Activated naive CD4-positive, alpha-beta T cell treated with Interleukin-2 at 50 U/mL for 16 hours (primary cell): ENCODE measurements around the gene SH2B2.

Experiments
- DNase-seq: peaks from one replicate; pipeline ENCODE4 v3.0.0-alpha.2; 2020

Gene SH2B2

DNA sequence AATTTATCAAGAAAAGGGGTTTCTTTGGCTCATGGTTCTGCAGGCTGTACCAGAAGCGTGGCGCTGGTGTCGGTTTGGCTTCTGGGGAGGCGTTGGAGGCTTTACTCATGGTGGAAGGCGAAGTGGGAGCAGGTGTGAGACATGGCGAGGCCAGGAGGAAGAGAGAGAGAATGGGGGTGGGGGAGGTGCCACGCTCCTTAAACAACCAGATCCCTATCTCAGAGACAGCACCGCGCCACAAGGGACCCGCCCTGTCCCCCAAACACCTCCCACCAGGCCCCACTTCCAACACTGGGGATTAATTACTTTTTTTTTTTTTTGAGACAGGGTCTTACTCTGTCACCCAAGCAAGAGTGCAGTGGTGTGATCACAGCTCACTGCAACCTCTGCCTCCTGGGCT is 18.0 kb upstream of the SH2B2 start:
- DNase-seq: no peak

DNA sequence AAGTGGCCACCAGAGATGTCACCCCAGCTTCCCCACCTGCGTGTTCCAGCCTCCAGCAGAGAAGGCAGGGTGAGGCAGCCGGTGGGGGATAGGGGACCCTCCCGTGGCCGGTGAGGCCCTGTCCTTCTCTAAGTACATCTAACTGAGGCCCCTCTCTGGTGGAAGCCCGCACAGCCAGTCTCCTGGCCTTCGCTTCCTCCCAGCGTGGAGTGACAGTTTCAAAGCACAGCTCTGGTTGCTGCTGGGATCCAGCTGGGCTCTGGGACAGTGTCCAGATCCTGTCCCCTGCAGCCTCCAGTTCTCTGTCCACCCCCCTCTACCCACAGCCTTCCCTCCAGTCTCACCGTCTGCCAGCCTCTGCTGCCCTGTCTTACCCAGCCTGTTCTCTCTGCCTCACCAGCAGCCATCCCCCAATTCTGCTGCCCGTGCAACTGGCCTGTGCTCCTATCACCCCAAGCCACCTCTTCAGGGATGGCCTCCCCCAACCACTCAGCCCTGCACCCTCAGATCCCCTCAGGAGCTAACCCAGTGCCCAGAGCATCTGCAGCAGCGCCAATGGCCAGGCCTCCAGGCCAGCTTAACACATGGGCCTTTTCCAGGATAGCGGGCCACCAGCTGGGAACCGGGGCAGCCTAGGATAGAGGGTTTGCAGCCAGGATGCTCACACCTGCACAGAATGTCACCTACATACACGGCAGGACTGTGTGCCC is 16.3 kb upstream of the SH2B2 start:
- no peak for DNase-seq

DNA sequence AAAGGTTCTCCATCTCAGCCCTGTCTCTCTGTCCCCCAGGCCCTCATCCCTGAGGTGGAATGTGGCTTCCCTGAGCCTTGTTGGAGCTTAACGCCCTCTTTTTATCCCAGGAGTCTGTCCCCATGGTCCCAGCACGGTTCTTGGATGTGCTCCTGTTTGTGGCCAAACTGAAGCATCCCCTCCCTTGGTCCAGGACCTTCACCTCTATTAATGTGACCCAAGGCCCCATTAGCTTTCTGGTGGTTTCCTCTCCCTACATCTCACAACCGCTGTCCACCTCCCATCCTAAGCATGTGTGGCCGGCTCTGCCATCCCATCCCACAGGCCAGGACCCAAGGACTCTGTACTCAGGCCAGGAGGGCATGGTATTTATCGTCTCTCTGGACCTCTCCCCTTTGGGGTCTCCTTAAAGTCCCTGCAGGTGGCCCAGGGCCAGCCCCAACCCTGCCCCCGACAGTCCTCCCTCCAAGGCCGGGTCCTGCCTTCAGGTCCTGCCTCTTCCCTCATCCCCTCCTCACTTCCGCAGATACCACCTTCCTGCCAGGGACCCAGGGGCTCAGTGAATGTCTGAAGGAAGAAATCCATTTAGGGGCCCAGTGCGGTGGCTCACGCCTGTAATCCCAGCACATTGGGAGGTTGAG is 15.4 kb upstream of the SH2B2 start:
- no peak for DNase-seq

DNA sequence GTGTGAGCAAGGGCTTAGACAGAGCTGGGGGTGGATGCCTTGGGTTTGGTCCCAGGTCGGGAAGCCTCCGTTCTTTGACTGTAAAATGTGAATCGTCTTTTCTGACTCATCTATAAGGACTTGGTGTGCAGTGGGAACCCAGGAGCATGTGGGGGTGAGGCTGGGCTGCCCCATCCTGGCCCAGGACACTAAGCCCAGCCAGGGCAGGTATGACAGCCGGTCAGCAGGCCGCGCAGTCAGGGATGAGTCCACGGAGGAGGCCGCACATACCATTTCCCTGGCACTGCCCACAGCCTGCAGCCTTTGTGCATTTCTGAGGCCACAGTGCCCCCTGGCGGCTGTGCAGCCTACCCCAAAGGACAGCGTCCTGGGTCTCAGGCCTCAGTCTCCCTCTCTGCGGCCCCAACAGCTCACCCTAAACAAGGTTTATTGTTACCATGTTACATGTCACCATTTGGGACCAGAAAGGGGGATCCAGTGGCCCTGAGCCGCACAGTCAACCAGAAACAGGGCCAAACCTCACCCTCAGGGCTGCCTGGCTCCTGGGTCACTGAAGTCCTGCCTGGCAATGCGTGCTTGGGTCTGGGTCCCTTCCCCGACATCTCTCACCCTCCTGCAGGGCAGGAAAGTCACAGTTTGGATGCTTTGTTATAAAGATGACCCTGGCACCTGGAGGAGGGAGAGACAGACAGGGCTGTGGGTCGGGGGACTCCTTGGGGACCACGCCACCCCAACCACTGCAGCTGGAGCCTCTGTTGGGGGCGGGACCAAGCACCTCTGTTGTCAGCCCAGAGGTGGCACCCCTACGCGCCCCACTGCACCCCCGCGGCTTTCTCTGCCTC is 14.4 kb upstream of the SH2B2 start:
- DNase-seq: peak; percentile 78

DNA sequence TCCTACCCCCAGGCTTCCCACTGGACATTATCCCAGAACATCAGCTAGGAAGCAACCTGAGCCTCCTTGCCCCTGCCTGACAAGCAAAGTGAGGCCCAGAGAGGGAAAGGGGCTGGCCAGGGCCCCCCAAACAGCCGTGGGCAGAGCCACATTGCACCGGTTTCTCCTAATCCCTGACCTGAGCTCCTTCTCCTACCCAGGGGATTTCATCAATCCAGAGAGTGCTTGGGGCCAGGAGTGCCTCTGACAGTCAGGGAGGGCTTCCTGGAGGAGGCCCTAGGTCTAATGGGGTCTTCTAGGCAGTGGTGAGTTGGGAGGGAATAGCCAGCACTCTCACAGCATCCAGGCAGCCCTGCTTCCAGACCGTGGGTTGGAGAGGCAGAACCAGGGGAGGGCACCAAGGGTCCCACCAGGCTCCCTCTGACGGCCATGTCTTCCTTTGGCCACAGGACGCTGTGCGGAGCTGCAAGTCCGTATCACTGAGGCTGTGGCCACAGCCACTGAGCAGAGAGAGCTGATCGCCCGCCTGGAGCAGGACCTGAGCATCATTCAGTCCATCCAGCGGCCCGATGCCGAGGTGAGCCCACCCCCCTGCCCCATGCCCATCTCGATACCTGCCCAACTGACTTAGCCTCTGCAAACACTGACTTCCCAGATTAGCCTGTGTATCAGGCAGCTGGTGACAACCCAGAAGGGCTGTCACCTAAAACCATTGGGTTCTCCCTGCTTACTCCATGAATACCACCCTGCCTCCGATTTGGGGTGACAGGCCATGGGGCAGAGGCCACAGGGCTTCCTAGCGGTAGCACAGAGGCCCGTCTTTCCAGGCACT is 13.5 kb upstream of the SH2B2 start:
- no peak for DNase-seq

DNA sequence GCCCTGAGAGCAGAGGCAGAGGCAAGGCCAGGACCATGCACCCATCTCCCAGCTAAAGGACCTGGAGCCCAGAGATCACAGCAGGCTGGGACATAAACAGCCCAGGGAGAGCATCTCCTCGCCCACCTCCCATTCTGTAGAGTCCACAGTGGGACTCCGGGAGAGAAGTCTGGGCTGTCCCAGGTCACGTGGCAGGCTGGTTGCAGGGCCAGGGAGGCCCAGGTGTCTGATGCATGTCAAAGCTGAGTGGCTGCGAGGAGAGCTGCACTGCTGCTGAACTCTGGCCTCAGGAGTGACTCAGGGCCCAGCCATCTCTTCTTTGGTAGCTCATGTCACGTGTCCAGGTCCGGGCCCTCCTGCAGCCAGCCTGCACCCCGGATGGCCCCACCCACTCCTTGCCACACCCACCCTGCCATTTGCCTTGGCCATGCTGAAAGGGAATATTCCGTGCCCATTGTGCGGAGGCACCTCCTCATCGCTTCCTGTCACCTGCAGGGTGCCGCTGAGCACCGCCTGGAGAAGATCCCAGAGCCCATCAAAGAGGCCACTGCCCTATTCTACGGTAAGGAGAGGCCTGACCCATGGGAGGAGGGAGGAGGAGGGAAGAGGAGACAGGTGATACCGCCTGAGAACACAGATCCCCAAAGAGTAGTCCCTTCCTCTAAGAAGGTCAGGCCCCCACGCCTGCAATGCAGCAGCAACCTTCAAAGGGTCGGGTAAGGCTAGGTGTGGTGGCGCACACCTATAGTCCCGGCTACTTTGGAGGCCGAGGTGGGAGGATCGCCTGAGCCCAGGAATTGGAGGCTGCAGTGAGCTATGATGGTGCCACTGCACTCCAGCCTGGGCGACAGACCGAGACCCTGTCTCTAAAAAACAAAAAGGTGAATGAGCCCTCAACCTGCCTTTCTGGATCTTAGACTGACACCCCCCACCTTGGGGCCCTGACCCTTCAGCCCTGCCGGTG is 12.6 kb upstream of the SH2B2 start:
- DNase-seq: no peak

DNA sequence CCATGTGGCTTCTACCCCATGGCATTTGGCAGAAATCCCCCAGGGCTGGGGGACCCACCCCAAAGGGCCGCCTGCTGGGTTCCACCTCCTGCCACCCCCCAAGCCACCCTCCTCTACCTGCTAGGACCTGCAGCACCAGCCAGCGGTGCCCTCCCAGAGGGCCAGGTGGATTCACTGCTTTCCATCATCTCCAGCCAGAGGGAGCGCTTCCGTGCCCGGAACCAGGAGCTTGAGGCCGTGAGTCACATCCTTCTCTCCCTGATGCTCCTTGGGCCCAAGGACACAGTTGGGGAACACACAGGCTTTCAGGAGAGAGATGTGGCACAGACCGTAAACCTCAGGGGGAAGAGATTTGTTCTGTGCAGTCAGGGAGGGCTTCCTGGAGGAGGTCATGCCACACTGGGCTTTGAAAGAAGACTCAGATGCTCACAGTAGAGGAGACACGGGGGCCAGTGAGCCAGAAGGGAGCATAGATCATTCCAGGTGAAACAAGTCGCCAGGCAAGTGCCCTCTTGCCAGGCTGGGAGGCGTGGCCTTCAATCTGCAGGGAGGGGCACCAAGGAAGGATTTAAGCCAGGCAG is 11.5 kb upstream of the SH2B2 start:
- no peak for DNase-seq

DNA sequence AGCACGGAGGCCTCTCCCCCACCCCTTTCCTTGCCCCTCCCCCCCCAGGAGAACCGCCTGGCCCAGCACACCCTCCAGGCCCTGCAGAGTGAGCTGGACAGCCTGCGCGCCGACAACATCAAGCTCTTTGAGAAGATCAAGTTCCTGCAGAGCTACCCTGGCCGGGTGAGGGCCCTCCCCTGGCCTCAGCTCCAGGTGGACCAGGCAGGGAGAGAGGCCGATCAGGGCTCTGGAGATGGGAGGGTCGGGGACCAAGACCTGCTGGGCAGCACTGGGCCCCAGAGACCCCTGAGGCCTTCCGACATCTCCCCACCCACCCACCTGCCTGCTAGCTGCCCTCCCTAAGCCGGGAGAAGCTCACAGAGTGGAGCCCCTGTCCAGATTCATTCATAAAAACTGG is 8.8 kb upstream of the SH2B2 start:
- no peak for DNase-seq

DNA sequence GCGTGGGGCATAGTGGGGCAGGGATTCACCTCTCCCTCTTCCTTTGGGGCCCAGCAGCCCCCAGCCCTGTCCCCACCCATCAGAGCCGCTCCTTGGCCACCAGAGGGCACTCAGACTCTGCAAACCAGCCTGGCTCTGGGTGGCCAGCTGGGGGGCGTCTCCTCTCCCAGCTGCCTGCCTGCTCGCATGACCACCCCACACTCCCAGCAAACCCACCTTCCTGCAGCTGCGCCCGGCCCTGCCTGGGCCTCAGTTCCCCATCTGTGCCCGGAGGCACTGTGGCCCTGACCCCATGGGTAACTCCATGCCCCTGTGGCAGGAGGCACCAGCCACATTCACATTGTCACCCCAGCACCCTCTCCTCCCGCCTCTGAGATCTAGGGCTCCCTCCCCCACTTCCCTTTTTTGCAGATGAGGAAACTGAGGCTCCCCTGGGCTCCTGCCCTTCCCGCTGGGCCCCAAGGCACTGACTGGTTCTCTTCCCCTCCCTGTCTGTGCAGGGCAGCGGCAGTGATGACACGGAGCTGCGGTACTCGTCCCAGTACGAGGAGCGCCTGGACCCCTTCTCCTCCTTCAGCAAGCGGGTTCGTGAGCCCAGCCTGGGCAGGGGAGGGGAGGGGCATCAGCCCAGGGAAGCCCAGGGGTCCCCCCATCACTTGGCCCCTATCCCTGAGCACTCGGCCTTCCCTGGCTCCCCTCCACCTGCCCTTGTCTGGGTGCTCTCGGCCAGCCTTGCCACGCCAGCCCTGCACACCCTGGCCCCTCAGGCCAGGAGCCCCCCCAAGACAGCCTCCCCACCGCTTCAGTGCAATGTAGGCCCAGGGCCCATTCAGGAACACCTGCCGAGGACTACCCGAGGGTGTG is 6.9 kb upstream of the SH2B2 start:
- peak; percentile 58 for DNase-seq

DNA sequence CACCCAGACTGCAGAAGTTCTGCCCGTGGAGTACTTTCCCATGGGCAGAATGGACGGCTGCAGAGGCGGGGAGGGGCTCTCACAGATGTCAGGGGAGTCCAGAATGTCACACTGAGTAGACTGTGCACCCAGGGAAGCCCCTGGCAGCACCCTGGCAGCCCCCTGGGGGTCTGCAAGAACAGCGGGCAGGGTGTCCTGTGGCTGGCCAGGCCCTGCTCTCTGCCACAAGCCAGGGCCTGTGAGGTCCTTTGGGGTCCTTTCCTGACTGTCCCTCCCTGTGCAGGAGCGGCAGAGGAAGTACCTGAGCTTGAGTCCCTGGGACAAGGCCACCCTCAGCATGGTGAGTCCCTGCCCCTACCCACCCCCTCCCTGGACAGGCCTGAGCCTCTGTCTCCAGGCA is 6.1 kb upstream of the SH2B2 start:
- no peak for DNase-seq

DNA sequence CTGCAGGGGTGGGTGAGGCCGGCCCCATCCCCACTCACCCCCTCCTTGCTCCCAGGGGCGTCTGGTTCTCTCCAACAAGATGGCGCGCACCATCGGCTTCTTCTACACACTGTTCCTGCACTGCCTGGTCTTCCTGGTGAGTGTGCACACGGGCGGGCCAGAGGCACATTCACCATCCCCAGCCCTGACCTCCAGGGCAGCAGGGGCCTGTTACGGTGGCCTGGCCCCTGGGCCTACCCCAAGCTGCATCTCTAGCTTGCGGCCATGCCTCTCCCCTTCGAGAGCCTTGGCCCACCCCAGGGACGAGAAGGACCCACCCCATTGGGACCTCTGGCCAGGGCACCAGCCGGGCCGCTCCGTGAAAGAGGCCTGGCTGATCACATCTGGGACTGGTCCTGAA is 4.9 kb upstream of the SH2B2 start:
- no peak for DNase-seq

DNA sequence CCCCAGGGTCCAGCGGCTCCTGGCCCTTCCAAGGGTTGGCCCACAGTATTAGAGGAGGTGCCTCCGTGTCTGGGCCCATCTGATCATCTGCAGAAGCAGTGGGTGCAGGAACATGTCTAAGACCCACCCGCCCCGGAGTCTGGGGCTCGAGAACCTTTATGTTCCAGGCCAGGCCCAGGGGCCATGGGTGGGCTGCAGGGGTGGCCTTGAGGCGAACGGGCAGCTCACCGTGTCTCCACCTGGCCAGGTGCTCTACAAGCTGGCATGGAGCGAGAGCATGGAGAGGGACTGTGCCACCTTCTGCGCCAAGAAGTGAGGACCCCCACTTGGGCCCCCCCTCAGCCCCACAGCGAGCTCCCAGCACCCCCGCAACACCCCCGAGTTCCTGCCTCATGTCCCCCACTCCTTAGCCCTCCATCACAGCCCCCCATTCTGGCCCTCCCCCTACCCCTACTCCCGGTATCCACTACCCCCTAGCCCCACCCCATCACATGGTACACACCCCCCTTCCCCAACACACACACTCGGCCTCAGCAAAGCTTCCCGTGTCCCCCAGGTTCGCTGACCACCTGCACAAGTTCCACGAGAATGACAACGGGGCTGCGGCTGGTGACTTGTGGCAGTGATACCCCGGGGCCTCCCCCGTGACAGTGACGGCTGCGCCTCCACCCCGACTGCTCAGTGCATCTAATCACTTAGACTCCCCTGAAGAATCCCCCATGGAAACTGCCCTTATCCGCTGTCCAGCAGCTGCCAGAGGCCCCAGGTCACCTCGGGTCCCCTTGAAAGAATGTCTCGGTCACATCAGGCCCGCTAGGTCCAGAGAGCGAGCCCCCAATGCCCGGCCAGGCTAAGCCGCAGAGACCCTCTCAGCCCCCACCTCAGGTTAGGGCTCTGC is 4.0 kb upstream of the SH2B2 start:
- DNase-seq: no peak

DNA sequence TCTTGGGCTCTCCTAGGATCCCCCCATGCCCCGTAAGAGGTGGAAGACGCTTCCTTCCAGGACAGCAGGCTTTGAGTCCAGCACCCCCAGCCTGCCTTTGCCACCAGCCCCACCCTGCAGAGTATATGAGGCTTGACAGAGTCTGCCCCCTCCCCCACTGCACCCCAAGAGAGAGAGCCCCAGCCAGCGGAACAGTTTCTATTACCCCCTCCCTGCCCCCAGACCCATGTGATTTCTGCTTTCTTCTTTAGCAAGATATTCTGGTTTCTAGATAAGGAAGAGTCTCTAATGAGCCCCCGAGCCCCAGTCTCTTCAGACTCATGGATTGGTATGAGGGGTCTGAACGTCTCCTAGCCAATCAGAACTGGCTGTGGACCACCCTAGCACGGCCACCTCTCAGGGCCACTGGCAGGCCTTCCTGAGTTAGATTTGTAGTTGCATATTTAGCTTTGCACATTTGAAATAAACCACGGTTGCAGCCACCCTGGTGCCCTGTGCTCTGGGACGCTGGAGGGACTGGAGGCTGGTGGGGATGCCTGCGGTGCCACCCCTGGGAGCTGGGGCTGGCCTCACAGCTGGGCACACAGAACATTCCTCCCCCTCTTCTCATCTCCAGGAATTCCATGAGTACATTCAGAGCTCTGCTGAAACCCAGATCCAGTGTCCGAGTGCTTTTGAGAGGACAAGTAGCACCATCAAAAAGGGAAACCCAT is 3.0 kb upstream of the SH2B2 start:
- DNase-seq: no peak

DNA sequence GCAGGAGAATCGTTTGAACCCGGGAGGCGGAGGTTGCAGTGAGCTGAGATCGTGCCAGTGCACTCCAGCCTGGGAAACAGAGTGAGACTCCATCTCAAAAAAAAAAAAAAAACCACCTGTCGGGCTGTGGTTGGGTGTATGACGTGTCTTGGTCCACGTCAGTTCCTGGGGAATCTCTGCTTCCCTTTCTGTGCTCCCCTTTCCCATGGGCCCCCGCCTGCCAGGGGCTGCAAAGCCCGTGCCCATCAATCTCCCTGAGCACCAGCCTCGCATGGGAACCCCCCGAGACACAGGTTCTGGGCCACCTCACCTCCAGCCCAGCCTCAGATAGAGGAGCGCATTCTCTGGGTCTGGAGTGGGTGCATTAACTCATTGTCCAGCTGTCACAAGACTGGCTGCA is 2.3 kb upstream of the SH2B2 start:
- peak; percentile 25 for DNase-seq

DNA sequence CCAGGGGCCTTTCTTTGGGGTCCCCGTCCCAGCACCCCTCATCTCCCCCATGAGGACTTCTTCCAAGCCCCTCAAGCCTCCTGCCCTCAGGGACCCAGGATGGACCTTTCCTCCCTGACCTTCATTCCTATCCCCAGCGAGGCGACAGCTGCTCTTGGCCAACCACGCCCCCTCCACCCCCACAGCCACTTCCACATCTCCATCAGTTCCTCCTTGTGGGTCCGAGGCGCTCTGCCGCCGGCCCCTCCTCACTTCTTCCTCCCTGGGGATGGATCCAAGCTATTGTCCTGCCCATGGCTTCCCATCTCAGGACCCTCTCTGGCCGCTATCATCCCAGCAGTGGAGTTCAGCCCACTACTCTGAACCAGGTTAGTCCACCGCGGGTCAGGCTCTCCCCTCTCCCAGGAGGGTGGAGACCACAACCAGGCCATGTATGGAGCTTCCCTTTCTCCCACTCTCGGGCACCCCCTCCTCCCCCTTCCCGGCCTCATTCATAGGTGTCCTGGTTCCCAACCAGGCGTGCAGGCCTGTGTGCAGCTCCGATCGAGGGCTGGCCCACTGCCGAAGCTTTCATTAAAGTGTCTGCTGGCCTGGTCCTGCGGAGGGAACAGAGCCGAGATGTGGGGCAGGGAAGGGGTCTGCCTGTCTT is 1.7 kb upstream of the SH2B2 start:
- DNase-seq: no peak

DNA sequence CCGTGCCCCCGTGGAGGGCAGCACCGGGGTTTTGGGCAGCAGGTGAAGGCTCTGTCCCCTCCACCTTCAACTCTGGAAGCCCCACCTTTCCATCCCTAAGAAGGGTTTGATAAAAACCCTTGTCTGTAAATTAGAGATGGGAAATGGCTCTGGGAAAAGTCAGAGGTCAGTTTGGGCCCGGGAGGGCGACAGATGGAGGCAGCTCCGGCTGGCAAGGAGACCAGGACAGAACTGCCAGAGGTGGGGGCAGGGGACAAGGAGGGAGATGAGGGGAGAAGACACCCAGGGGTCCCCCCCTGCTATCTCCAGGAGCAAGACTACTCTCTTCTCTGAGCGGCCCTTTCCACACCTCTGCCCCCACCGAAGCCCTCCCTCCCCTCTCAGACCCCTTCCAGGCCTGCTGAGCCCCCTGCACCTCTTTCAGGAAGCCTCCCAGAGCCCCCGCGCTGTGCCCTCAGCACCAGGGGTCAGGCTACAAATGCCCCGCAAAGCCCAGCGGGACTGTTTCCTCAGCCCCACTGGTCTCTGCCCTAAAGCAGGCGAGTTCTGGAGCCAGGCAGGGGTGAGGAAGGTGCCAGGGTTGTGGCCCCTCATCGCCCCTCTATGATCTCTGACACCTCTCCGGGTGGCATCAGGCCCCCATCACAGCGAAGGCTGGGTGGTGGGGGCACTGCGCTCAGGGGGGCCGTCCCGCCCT is 980 bp upstream of the SH2B2 start:
- DNase-seq: no peak
